HG03196 (cell line): ENCODE data around the gene FUT4.

Experiments used
- ATAC-seq: cut with Tn5 transposase; IDR thresholded peaks from one replicate; pipeline ENCODE4 v1.9.1; 2021; ENCODE audit not compliant: unreplicated experiment

Gene FUT4

DNA sequence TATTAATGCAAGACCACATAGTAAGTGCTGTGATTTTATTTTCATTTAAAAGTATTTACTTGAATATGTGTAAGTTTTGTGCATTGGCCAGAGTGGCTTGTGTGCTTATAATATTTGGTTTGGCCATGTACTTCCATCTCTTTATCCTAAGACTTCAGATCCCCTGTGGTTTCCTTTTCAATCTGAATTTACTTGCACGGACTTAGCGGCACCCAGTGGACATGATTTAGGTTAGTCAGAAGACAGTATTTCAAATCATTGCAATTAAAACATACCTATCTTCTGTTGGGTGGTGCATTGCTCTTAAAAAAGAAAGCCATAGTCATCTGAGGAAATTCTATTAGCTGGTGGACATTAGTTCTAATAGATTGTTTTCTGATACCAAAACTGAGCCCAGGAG, 54.2 kb downstream of the FUT4 start:
- ATAC-seq: no peak
